SK-N-SH (cell line): Measurements from ENCODE around the gene TFB1M. TPM values are rescaled to one million over a fixed set of nuclear protein-coding genes. Genes with fewer than 3 reads are reported as not detected.

Experiments
- CTCF ChIA-PET: fragments of 300-600, 350-600 bp; formaldehyde crosslinking; extraction: SDS; loops from one replicate; lab custom pipeline; 2021; lab: Yijun Ruan, JAX
- POLR2A ChIA-PET: fragments of 350-600 bp; sonication (Branson Sonifier 250); formaldehyde crosslinking; extraction: SDS; loops from one replicate; lab custom pipeline; 2020; ENCODE audit warnings: antibody characterized with exemption, inconsistent platforms; lab: Yijun Ruan, JAX
- DNase-seq: peaks from one replicate; pipeline ENCODE4 v3.0.0; 2012
- H2AFZ ChIP-seq: fragments of 200-600 bp; sonication (generic); 2 replicates; pipeline ENCODE4 v1.8.1; 2016; ENCODE audit warnings: antibody characterized with exemption, mild to moderate bottlenecking, low read depth
- H3F3A ChIP-seq: fragments of 200-600 bp; sonication (generic); replicated peaks from 2 replicates; pipeline ENCODE3; 2016; ENCODE audit warnings: antibody characterized with exemption, mild to moderate bottlenecking; ENCODE audit not compliant: insufficient read depth
- H3K27ac ChIP-seq, 2 experiments: fragments of 200-500 bp in 1 of 2; fragments of 200-600 bp in 1 of 2; sonication (Bioruptor generic) in 1 of 2; sonication (generic), shearing (Covaris generic) in 1 of 2; 2 replicates each; pipeline versions ENCODE4 v1.5.1 to v1.6.1; 2014 to 2016; ENCODE audit warnings: low read depth in 2 of 2, inconsistent platforms in 1 of 2, low read length in 1 of 2, mild to moderate bottlenecking in 1 of 2, mixed read lengths in 1 of 2
- H3K27me3 ChIP-seq: fragments of 200-600 bp; sonication (generic), shearing (Covaris generic); 2 replicates; pipeline ENCODE4 v1.6.1; 2016; ENCODE audit warnings: mixed run types; ENCODE audit not compliant: insufficient read depth
- H3K36me3 ChIP-seq, 2 experiments: fragments of 200-500 bp in 1 of 2; fragments of 200-600 bp in 1 of 2; sonication (Bioruptor generic) in 1 of 2; sonication (generic) in 1 of 2; replicated peaks in 1 of 2; 2 replicates each; pipeline versions ENCODE3 to v1.5.1; 2014 to 2016; ENCODE audit warnings: low read length in 1 of 2, mild to moderate bottlenecking in 1 of 2; ENCODE audit not compliant: insufficient read depth in 2 of 2, control insufficient read depth in 1 of 2
- H3K4me1 ChIP-seq, 2 experiments: fragments of 200-500 bp in 1 of 2; fragments of 200-600 bp in 1 of 2; sonication (Bioruptor generic) in 1 of 2; sonication (generic), shearing (Covaris generic) in 1 of 2; 2 replicates each; pipeline versions ENCODE4 v1.5.1 to v1.6.1; 2014 to 2016; ENCODE audit warnings: low read depth in 1 of 2, low read length in 1 of 2, mixed run types in 1 of 2; ENCODE audit not compliant: insufficient read depth in 2 of 2, control insufficient read depth in 1 of 2
- H3K4me2 ChIP-seq: fragments of 200-600 bp; sonication (generic), shearing (Covaris generic); 2 replicates; pipeline ENCODE4 v1.6.1; 2017; ENCODE audit warnings: mixed run types
- H3K4me3 ChIP-seq, 2 experiments: fragments of 200-500 bp in 1 of 2; fragments of 200-600 bp in 1 of 2; sonication (Bioruptor generic) in 1 of 2; sonication (generic), shearing (Covaris generic) in 1 of 2; 2 replicates each; pipeline versions ENCODE4 v1.5.1 to v1.8.1; 2014 to 2016; ENCODE audit warnings: low read depth in 2 of 2, inconsistent platforms in 1 of 2, low read length in 1 of 2, mild to moderate bottlenecking in 1 of 2, mixed read lengths in 1 of 2, moderate library complexity in 1 of 2
- H3K79me2 ChIP-seq: fragments of 200-600 bp; sonication (generic); 2 replicates; pipeline ENCODE4 v1.8.1; 2017; ENCODE audit warnings: mild to moderate bottlenecking; ENCODE audit not compliant: insufficient read depth
- H3K9ac ChIP-seq: fragments of 200-600 bp; sonication (generic); 2 replicates; pipeline ENCODE4 v1.6.1; 2017; ENCODE audit warnings: mixed run types
- H3K9me2 ChIP-seq: fragments of 200-600 bp; sonication (generic); 2 replicates; pipeline ENCODE4 v1.6.1; 2017; ENCODE audit warnings: mixed run types
- H3K9me3 ChIP-seq: fragments of 200-600 bp; sonication (generic); 2 replicates; pipeline ENCODE4 v1.6.1; 2017; ENCODE audit warnings: mixed run types, mild to moderate bottlenecking, moderate library complexity
- H4K20me1 ChIP-seq: fragments of 200-600 bp; sonication (generic); 2 replicates; pipeline ENCODE4 v1.6.1; 2017; ENCODE audit warnings: mild to moderate bottlenecking, mixed run types; ENCODE audit not compliant: insufficient read depth
- CHD2 ChIP-seq: fragments of 150-350 bp; IDR thresholded peaks from 2 replicates; pipeline ENCODE4 v1.6.1; 2018; ENCODE audit warnings: low read length; ENCODE audit not compliant: partially characterized antibody
- EP300 ChIP-seq, 2 experiments: IDR thresholded peaks; 2 replicates each; pipeline versions ENCODE4 v1.4.0 to v1.6.1; 2012; ENCODE audit warnings: borderline replicate concordance in 1 of 2, low read depth in 1 of 2, low read length in 1 of 2
- EZH2phosphoT487 ChIP-seq: fragments of 200-600 bp; sonication (generic); IDR thresholded peaks from 2 replicates; pipeline ENCODE4 v1.6.1; 2017; ENCODE audit warnings: low read depth, mixed run types, mild to moderate bottlenecking, antibody characterized with exemption, moderate library complexity, borderline replicate concordance
- FOSL2 ChIP-seq: IDR thresholded peaks from 2 replicates; pipeline ENCODE4 v1.4.0; 2012; ENCODE audit warnings: low read depth, mild to moderate bottlenecking, moderate library complexity, borderline replicate concordance
- FOXJ3 ChIP-seq: sonication (generic); formaldehyde crosslinking; IDR thresholded peaks from 2 replicates; pipeline ENCODE4 v1.5.1; 2020; ENCODE audit warnings: mild to moderate bottlenecking, missing genetic modification reagents
- FOXM1 ChIP-seq: IDR thresholded peaks from 2 replicates; pipeline ENCODE4 v1.4.0; 2012; ENCODE audit warnings: low read depth, mild to moderate bottlenecking
- GABPA ChIP-seq: IDR thresholded peaks from 2 replicates; pipeline ENCODE4 v1.4.0; 2012; ENCODE audit warnings: low read depth, mild to moderate bottlenecking
- NRF1 ChIP-seq: IDR thresholded peaks from 2 replicates; pipeline ENCODE4 v1.6.1; 2012; ENCODE audit warnings: low read depth, mild to moderate bottlenecking, low read length
- POLR2AphosphoS5 ChIP-seq: IDR thresholded peaks from 2 replicates; pipeline ENCODE4 v1.6.1; 2012; ENCODE audit warnings: low read depth, low read length
- RAD21 ChIP-seq: IDR thresholded peaks from 2 replicates; pipeline ENCODE4 v1.6.1; 2012; ENCODE audit warnings: mild to moderate bottlenecking, low read length
- RCOR1 ChIP-seq: fragments of 150-350 bp; IDR thresholded peaks from 2 replicates; pipeline ENCODE4 v1.6.1; 2017; ENCODE audit warnings: antibody characterized with exemption, low read length
- RFX5 ChIP-seq: IDR thresholded peaks from 2 replicates; pipeline ENCODE4 v1.6.1; 2012; ENCODE audit warnings: mild to moderate bottlenecking, improper control_type of control experiment, low read length
- RXRA ChIP-seq: IDR thresholded peaks from 2 replicates; pipeline ENCODE4 v1.4.0; 2012; ENCODE audit warnings: low read depth, mild to moderate bottlenecking, borderline replicate concordance
- SMC3 ChIP-seq: IDR thresholded peaks from 2 replicates; pipeline ENCODE4 v1.6.1; 2012; ENCODE audit warnings: low read depth, low read length, improper control_type of control experiment
- TAF1 ChIP-seq: IDR thresholded peaks from 2 replicates; pipeline ENCODE4 v1.6.1; 2012; ENCODE audit warnings: low read depth, mild to moderate bottlenecking, low read length, moderate library complexity, borderline replicate concordance
- YY1 ChIP-seq: IDR thresholded peaks from 2 replicates; pipeline ENCODE4 v1.4.0; 2012; ENCODE audit warnings: low read depth, mild to moderate bottlenecking
- WGBS: methylation state at CpG from one replicate; pipeline ENCODE4 v1.1.6; 2017; ENCODE audit warnings: low lambda C conversion rate; 5-methylcytosine and 5-hydroxymethylcytosine counted together
- polyA plus RNA-seq, 3 experiments: library from polyadenylated mRNA; depleted of rRNA; stranded (reverse); fragments of >200 nt; gene quantifications; 2 replicates each; pipeline ENCODE4 v1.2.3, GENCODE V29; 2012
- TF ChIP-seq, protein P1 (sequence below): fragments of 150-350 bp; IDR thresholded peaks from 2 replicates; pipeline ENCODE4 v1.6.1; 2017; ENCODE audit warnings: antibody characterized with exemption, low read length, low read depth, borderline replicate concordance
- TF ChIP-seq, protein P2 (sequence below): IDR thresholded peaks from 2 replicates; pipeline ENCODE4 v1.4.0; 2012; ENCODE audit warnings: low read depth
- TF ChIP-seq, protein P3 (sequence below): fragments of 150-350 bp; IDR thresholded peaks from 2 replicates; pipeline ENCODE4 v1.6.1; 2016; ENCODE audit warnings: mild to moderate bottlenecking, low read depth, low read length

TFB1M gene
- polyA plus RNA-seq, 1 of the 3 experiments (the other 2 are of a cell fraction), result 28.4 TPM

DNA sequence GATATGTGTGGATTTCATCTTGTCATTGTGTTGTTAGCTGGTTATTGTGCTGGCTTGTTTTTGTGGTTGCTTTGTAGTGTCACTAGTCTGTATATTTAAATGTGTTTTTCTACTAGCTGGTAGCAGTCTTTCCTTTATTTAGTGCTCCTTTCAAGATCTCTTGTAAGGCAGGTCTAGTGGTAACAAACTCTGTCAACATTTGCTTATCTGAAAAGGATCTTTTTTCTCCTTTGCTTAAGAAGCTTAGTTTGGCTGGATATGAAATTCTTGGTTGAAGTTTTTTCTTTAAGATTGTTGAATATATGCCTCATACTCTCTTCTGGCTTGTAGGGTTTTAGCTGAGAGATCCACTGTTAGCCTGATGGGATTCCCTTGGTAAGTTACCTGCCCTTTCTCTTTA, 32.7 kb upstream of the TFB1M start (continued):
- TF ChIP-seq, protein P1, sequence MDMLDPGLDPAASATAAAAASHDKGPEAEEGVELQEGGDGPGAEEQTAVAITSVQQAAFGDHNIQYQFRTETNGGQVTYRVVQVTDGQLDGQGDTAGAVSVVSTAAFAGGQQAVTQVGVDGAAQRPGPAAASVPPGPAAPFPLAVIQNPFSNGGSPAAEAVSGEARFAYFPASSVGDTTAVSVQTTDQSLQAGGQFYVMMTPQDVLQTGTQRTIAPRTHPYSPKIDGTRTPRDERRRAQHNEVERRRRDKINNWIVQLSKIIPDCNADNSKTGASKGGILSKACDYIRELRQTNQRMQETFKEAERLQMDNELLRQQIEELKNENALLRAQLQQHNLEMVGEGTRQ, result no peak
- TF ChIP-seq, protein P2, sequence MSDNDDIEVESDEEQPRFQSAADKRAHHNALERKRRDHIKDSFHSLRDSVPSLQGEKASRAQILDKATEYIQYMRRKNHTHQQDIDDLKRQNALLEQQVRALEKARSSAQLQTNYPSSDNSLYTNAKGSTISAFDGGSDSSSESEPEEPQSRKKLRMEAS, result no peak
- TF ChIP-seq EZH2phosphoT487 (no peak), POLR2AphosphoS5 (no peak), NRF1 (no peak)

GRCh38 chr6:155344341-155345006, 30.2 kb upstream of the TFB1M start:
- Histone ChIP-seq H2AFZ (no peak overlapping the region), H3K4me3 (no peak overlapping the region), H4K20me1 (no peaks in the 10 kb centered on the region), H3K27ac (no peak overlapping the region), H3K79me2 (no peaks in the 10 kb centered on the region), H3K4me1 (no peaks in the 10 kb centered on the region), H3K36me3 (no peaks in the 10 kb centered on the region), H3F3A (peaks cover 3% of the 10 kb centered on the region), H3K9me3 (no peaks in the 10 kb centered on the region; the same call in 1 of the 2 replicates), H3K9me2 (no peaks in the 10 kb centered on the region), H3K4me2 (no peak overlapping the region), H3K27me3 (no peaks in the 10 kb centered on the region), H3K9ac (no peak overlapping the region)
- WGBS, result 79% methylated on average over 2 of the region's 2 CpGs
- DNase-seq, result no peak
- POLR2A ChIA-PET, result no interaction called here
- TF ChIP-seq, protein P1, result no peak
- TF ChIP-seq EZH2phosphoT487 (no peak), NRF1 (no peak), RAD21 (no peak), CHD2 (no peak)
- CTCF ChIA-PET, result interaction anchor here (0.8 to 1.3 kb wide), 2 partner anchors 17 to 55 kb away, joined by 3 to 4 read pairs; no protein-coding TSS in a partner anchor

GRCh38 chr6:155341130-155341828, 27.0 kb upstream of the TFB1M start:
- TF ChIP-seq RAD21 (no peak), RFX5 (no peak), SMC3 (no peak), FOXM1 (no peak), FOXJ3 (CRISPR knock-in tag) (no peak), EP300 (IDR thresholded peaks at IDR 0.05; ENCODE audit: borderline replicate concordance in 1 of 2, low read depth in 1 of 2, low read length in 1 of 2) (no peak), TAF1 (no peak), POLR2AphosphoS5 (no peak), YY1 (no peak), FOSL2 (no peak), RXRA (no peak), RCOR1 (no peak), GABPA (no peak)
- TF ChIP-seq, protein P3, sequence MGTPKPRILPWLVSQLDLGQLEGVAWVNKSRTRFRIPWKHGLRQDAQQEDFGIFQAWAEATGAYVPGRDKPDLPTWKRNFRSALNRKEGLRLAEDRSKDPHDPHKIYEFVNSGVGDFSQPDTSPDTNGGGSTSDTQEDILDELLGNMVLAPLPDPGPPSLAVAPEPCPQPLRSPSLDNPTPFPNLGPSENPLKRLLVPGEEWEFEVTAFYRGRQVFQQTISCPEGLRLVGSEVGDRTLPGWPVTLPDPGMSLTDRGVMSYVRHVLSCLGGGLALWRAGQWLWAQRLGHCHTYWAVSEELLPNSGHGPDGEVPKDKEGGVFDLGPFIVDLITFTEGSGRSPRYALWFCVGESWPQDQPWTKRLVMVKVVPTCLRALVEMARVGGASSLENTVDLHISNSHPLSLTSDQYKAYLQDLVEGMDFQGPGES, result no peak
- Histone ChIP-seq H3K9ac (no peak overlapping the region), H3K4me2 (no peak overlapping the region), H4K20me1 (no peaks in the 10 kb centered on the region), H3K36me3 (no peaks in the 10 kb centered on the region), H2AFZ (no peak overlapping the region), H3F3A (peaks cover 3% of the 10 kb centered on the region), H3K79me2 (no peaks in the 10 kb centered on the region), H3K9me3 (no peaks in the 10 kb centered on the region; the same call in 1 of the 2 replicates), H3K4me3 (no peak overlapping the region), H3K27me3 (no peaks in the 10 kb centered on the region), H3K9me2 (no peaks in the 10 kb centered on the region), H3K4me1 (no peaks in the 10 kb centered on the region), H3K27ac (no peak overlapping the region)
- POLR2A ChIA-PET, result no interaction called here
- DNase-seq, result no peak
- 38% methylated on average over 2 of the region's 2 CpGs for WGBS
- CTCF ChIA-PET, result interaction anchor here (1.2 kb wide), 1 partner anchor 185 kb away, joined by 3 read pairs; no protein-coding TSS in a partner anchor
